ENCODE measurements around the gene ICA1. TPM values are rescaled to one million over a fixed set of nuclear protein-coding genes. Genes with fewer than 3 reads are reported as not detected.

Gene ICA1
- polyA plus RNA-seq, 3 donors: 3.2 to 7.0 (median 4.2) TPM

GRCh38 chr7:8135417-8135816 is 126.5 kb downstream of the ICA1 start:
- H3K4me3 Mint-ChIP-seq: no peak overlapping the region
- intact Hi-C loops (cut with micrococcal nuclease): no loop called here
- H3K79me2 ChIP-seq (ENCODE audit: insufficient read depth, low read length): no peaks in the 10 kb centered on the region
- no peak for DNase-seq
- H3K36me3 ChIP-seq (replicated peaks in 1 of 2; ENCODE audit: control insufficient read depth in 1 of 2, insufficient read depth in 2 of 2, low read length in 2 of 2): no peaks in the 10 kb centered on the region
- H3K4me3 ChIP-seq (replicated peaks in 1 of 3; ENCODE audit: low read depth in 2 of 3, low read length in 3 of 3): no peak overlapping the region
- H3K4me1 ChIP-seq (ENCODE audit: control insufficient read depth in 1 of 2, insufficient read depth in 2 of 2, low read length in 2 of 2): no peaks in the 10 kb centered on the region
- no peak overlapping the region for H3K9ac ChIP-seq (ENCODE audit: insufficient read depth, low read length, poor library complexity, severe bottlenecking)
- H3K27me3 Mint-ChIP-seq (ENCODE audit: low read depth in 3 of 3): peaks cover 0 to 2% (median 0%) of the 10 kb centered on the region in 3 donors
- H3K36me3 Mint-ChIP-seq: peaks cover 2% of the 10 kb centered on the region in 2 donors
- no peak overlapping the region for H2AFZ ChIP-seq (ENCODE audit: insufficient read depth, low read depth, low read length, poor library complexity, severe bottlenecking)
- H3K27ac ChIP-seq (ENCODE audit: low read depth in 1 of 2, low read length in 2 of 2): no peak overlapping the region
- no peaks in the 10 kb centered on the region for H4K20me1 ChIP-seq (ENCODE audit: insufficient read depth, low read length)
- H3K9me3 Mint-ChIP-seq: peaks cover 0 to 1% (median 0%) of the 10 kb centered on the region in 7 donors
- no peaks in the 10 kb centered on the region for H3K27me3 ChIP-seq (ENCODE audit: control insufficient read depth in 2 of 2, insufficient read depth in 2 of 2, low read length in 2 of 2)
- no CpG with 5 or more reads among the region's 3 CpGs for WGBS (ENCODE audit: insufficient coverage)
- no peak overlapping the region for H3K4me2 ChIP-seq (replicated peaks; ENCODE audit: extremely low read depth, low read length, poor library complexity, severe bottlenecking)
- H3K4me1 Mint-ChIP-seq: peaks cover 5% of the 10 kb centered on the region
- no peak overlapping the region for H3K27ac Mint-ChIP-seq
- no peak for TF ChIP-seq CTCF (IDR thresholded peaks at IDR 0.05)
- H3K9me3 ChIP-seq (replicated peaks in 1 of 2; ENCODE audit: control insufficient read depth in 1 of 2, insufficient read depth in 1 of 2, low read length in 2 of 2): no peaks in the 10 kb centered on the region

GRCh38 chr7:8134089-8134733 is 127.8 kb downstream of the ICA1 start:
- H3K4me1 ChIP-seq (ENCODE audit: control insufficient read depth in 1 of 2, insufficient read depth in 2 of 2, low read length in 2 of 2): no peaks in the 10 kb centered on the region
- H3K27me3 ChIP-seq (ENCODE audit: control insufficient read depth in 2 of 2, insufficient read depth in 2 of 2, low read length in 2 of 2): no peaks in the 10 kb centered on the region
- H3K9me3 Mint-ChIP-seq: peaks cover 0 to 2% (median 0%) of the 10 kb centered on the region in 7 donors
- no peak overlapping the region for H3K27ac ChIP-seq (ENCODE audit: low read depth in 1 of 2, low read length in 2 of 2)
- H3K9ac ChIP-seq (ENCODE audit: insufficient read depth, low read length, poor library complexity, severe bottlenecking): no peak overlapping the region
- peaks cover 0 to 2% of the 10 kb centered on the region in 2 donors for H3K36me3 Mint-ChIP-seq
- peaks cover 0 to 2% (median 0%) of the 10 kb centered on the region in 3 donors for H3K27me3 Mint-ChIP-seq (ENCODE audit: low read depth in 3 of 3)
- H3K79me2 ChIP-seq (ENCODE audit: insufficient read depth, low read length): no peaks in the 10 kb centered on the region
- no peak for TF ChIP-seq CTCF (IDR thresholded peaks at IDR 0.05)
- WGBS (ENCODE audit: insufficient coverage): 53% methylated on average over 3 of the region's 10 CpGs
- H2AFZ ChIP-seq (ENCODE audit: insufficient read depth, low read depth, low read length, poor library complexity, severe bottlenecking): no peak overlapping the region
- H4K20me1 ChIP-seq (ENCODE audit: insufficient read depth, low read length): no peaks in the 10 kb centered on the region
- H3K4me1 Mint-ChIP-seq: peaks cover 5% of the 10 kb centered on the region
- H3K27ac Mint-ChIP-seq: no peak overlapping the region
- H3K9me3 ChIP-seq (replicated peaks in 1 of 2; ENCODE audit: control insufficient read depth in 1 of 2, insufficient read depth in 1 of 2, low read length in 2 of 2): no peaks in the 10 kb centered on the region
- no peak overlapping the region for H3K4me3 ChIP-seq (replicated peaks in 1 of 3; ENCODE audit: low read depth in 2 of 3, low read length in 3 of 3)
- DNase-seq: no peak
- H3K4me3 Mint-ChIP-seq: no peak overlapping the region
- intact Hi-C loops (cut with micrococcal nuclease): no loop called here
- no peak overlapping the region for H3K4me2 ChIP-seq (replicated peaks; ENCODE audit: extremely low read depth, low read length, poor library complexity, severe bottlenecking)
- H3K36me3 ChIP-seq (replicated peaks in 1 of 2; ENCODE audit: control insufficient read depth in 1 of 2, insufficient read depth in 2 of 2, low read length in 2 of 2): no peaks in the 10 kb centered on the region
